Smooth muscle cell (in vitro differentiated cells): ENCODE data around the gene RIN2. TPM values are rescaled to one million over a fixed set of nuclear protein-coding genes. Genes with fewer than 3 reads are reported as not detected.

Source experiments
- DNase-seq: peaks from one replicate; lab custom pipeline; 2025; ENCODE audit not compliant: unreplicated experiment; lab: John Stamatoyannopoulos, UW
- H2AFZ ChIP-seq: fragments of 200-600 bp; sonication (generic); 2 replicates; pipeline ENCODE4 v1.6.0; 2016; ENCODE audit warnings: antibody characterized with exemption, low read depth, mild to moderate bottlenecking
- H3F3A ChIP-seq: fragments of 200-600 bp; sonication (generic); 2 replicates; pipeline ENCODE4 v1.6.0; 2017; ENCODE audit warnings: antibody characterized with exemption, low read depth
- H3K27ac ChIP-seq: fragments of 200-600 bp; sonication (generic); 2 replicates; pipeline ENCODE4 v1.5.1; 2016; ENCODE audit warnings: low read depth, mild to moderate bottlenecking
- H3K27me3 ChIP-seq: fragments of 200-600 bp; sonication (generic); 2 replicates; pipeline ENCODE4 v1.6.1; 2016; ENCODE audit warnings: low read depth, mild to moderate bottlenecking
- H3K36me3 ChIP-seq: fragments of 200-600 bp; sonication (generic); 2 replicates; pipeline ENCODE4 v1.5.1; 2016; ENCODE audit warnings: low read depth
- H3K4me1 ChIP-seq: fragments of 200-600 bp; sonication (generic); 2 replicates; pipeline ENCODE4 v1.5.1; 2016; ENCODE audit warnings: low read depth
- H3K4me2 ChIP-seq: fragments of 200-600 bp; sonication (generic); 2 replicates; pipeline ENCODE4 v1.6.0; 2016; ENCODE audit warnings: mild to moderate bottlenecking
- H3K4me3 ChIP-seq: fragments of 200-600 bp; sonication (generic); 2 replicates; pipeline ENCODE4 v1.5.1; 2016; ENCODE audit warnings: mild to moderate bottlenecking
- H3K79me2 ChIP-seq: fragments of 200-600 bp; sonication (generic); 2 replicates; pipeline ENCODE4 v1.6.0; 2016; ENCODE audit warnings: low read depth, mild to moderate bottlenecking
- H3K9ac ChIP-seq: fragments of 200-600 bp; sonication (generic); 2 replicates; pipeline ENCODE4 v1.6.0; 2016; ENCODE audit warnings: low read depth
- H3K9me3 ChIP-seq: fragments of 200-600 bp; sonication (generic); replicated peaks from 2 replicates; pipeline ENCODE4 v1.5.1; 2016; ENCODE audit warnings: low read depth
- H4K20me1 ChIP-seq: fragments of 200-600 bp; sonication (generic); 2 replicates; pipeline ENCODE4 v1.6.0; 2016; ENCODE audit warnings: low read depth
- WGBS: methylation state at CpG from one replicate; pipeline ENCODE4 v1.1.7; 2016; ENCODE audit warnings: low lambda C conversion rate; 5-methylcytosine and 5-hydroxymethylcytosine counted together
- polyA plus RNA-seq: library from polyadenylated mRNA; unstranded; fragments of >200 nt; fragmentation: Nextera tagmentation; extraction: Ambion mirVana; gene quantifications from 2 replicates; pipeline ENCODE4 v1.2.1, GENCODE V29; 2016
- total RNA-seq: library from RNA; depleted of rRNA; stranded (reverse); fragments of >200 nt; gene quantifications from 2 replicates; pipeline ENCODE4 v1.2.3, GENCODE V29; 2014
- TF ChIP-seq, protein P1 (sequence below): fragments of 200-600 bp; sonication (generic); IDR thresholded peaks from 2 replicates; pipeline ENCODE4 v1.5.1; 2017; ENCODE audit warnings: borderline replicate concordance, mild to moderate bottlenecking, antibody characterized with exemption; ENCODE audit not compliant: insufficient read depth, poor library complexity, severe bottlenecking

RIN2 gene
- total and polyA plus RNA-seq, 2 experiments from 2014 or later, result 16.0 to 26.9 TPM

DNA sequence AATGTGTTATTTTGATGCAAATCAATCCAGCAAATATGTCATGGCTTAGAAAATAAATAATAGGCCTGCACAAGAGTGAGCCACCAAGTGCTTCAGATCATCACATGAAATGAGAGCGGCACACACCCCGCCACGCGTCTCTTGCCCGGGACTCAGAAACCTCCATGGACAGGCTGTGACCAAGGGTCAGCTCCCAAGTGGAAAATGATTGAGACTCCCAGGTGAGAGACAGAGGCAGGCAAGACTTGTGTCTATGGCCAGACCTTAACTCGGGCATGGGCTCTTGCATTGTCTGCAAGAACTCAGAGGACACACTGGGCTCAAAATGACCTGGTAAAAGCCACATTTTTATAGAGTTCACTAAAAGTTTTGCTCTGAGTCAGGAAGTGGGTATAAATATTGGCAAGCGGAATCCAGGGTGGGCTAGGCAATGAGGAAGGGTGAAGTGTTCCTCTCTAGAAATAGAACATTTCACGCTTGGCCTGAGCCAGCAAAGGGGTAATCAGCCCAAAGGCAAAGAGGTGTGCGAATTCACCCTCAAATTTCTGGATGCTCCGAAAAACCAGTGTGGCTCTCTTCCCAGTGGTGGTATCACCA is 30.7 kb upstream of the RIN2 start:
- H3K27ac ChIP-seq, result no peak overlapping the region
- no peaks in the 10 kb centered on the region for H3K79me2 ChIP-seq
- H4K20me1 ChIP-seq, result no peaks in the 10 kb centered on the region
- no peak overlapping the region for H3K4me2 ChIP-seq
- no peak for DNase-seq
- WGBS, result 96% methylated on average over 10 of the region's 10 CpGs
- no peaks in the 10 kb centered on the region for H3K27me3 ChIP-seq
- no peak overlapping the region for H2AFZ ChIP-seq
- no peaks in the 10 kb centered on the region for H3F3A ChIP-seq
- no peaks in the 10 kb centered on the region for H3K4me1 ChIP-seq
- H3K9ac ChIP-seq, result no peak overlapping the region
- H3K9me3 ChIP-seq, result no peaks in the 10 kb centered on the region
- no peak overlapping the region for H3K4me3 ChIP-seq
- TF ChIP-seq, protein P1, sequence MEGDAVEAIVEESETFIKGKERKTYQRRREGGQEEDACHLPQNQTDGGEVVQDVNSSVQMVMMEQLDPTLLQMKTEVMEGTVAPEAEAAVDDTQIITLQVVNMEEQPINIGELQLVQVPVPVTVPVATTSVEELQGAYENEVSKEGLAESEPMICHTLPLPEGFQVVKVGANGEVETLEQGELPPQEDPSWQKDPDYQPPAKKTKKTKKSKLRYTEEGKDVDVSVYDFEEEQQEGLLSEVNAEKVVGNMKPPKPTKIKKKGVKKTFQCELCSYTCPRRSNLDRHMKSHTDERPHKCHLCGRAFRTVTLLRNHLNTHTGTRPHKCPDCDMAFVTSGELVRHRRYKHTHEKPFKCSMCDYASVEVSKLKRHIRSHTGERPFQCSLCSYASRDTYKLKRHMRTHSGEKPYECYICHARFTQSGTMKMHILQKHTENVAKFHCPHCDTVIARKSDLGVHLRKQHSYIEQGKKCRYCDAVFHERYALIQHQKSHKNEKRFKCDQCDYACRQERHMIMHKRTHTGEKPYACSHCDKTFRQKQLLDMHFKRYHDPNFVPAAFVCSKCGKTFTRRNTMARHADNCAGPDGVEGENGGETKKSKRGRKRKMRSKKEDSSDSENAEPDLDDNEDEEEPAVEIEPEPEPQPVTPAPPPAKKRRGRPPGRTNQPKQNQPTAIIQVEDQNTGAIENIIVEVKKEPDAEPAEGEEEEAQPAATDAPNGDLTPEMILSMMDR, result no peak
- no peaks in the 10 kb centered on the region for H3K36me3 ChIP-seq

DNA sequence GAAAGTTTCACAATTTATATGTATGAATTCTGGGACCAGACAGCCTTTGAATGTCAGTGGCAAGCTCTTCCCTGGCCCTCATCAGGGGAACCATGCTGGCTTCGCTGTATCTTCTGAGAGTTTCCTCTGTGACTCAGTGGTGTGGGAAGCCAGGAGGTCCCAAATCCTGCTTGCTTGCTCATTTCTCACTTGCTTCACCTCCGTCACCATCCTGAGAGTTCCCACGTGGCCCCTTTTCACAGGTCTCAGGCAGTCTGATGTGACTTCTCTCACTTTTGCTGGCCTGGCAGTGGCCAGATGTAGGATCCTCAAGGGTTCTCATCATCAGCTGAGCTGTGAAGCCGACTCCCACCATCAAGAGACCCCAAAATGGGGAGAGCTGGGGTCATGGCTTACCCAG is 28.4 kb upstream of the RIN2 start:
- no peak for DNase-seq
- Histone ChIP-seq H3K4me2 (no peak overlapping the region), H3K9me3 (no peaks in the 10 kb centered on the region), H3K79me2 (no peaks in the 10 kb centered on the region), H3K36me3 (no peaks in the 10 kb centered on the region), H4K20me1 (no peaks in the 10 kb centered on the region), H3F3A (no peaks in the 10 kb centered on the region), H3K27ac (no peak overlapping the region), H3K4me1 (no peaks in the 10 kb centered on the region), H3K4me3 (no peak overlapping the region), H3K27me3 (no peaks in the 10 kb centered on the region), H2AFZ (no peak overlapping the region), H3K9ac (no peak overlapping the region)
- TF ChIP-seq, protein P1, result no peak
- 89% methylated on average over 4 of the region's 4 CpGs for WGBS

DNA sequence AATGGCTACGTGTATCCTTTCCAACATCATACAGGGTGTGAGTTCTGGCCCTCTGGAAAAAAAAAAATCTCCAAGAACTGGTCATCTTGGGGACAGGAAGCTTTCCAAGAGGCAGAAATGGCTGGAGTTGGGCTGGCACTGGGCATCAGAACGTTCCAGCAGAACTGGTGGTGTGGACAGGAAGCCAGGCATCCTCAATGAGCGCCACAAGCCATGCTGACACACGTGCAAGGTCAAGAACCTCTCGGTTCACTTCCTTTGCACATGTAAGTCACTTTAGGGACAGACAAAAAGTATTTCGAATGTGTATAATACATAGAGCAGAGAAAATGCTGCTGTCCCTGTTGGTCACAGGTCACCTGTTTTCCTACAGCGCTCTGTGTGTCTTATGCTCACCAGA is 27.4 kb upstream of the RIN2 start:
- H3K9ac ChIP-seq, result no peak overlapping the region
- WGBS, result 92% methylated on average over 7 of the region's 7 CpGs
- H3K4me2 ChIP-seq, result no peak overlapping the region
- no peak overlapping the region for H2AFZ ChIP-seq
- TF ChIP-seq, protein P1, result no peak
- no peaks in the 10 kb centered on the region for H3K36me3 ChIP-seq
- no peaks in the 10 kb centered on the region for H4K20me1 ChIP-seq
- H3F3A ChIP-seq, result no peaks in the 10 kb centered on the region
- H3K79me2 ChIP-seq, result no peaks in the 10 kb centered on the region
- no peak overlapping the region for H3K27ac ChIP-seq
- DNase-seq, result no peak
- H3K9me3 ChIP-seq, result no peaks in the 10 kb centered on the region
- no peak overlapping the region for H3K4me3 ChIP-seq
- no peaks in the 10 kb centered on the region for H3K4me1 ChIP-seq
- H3K27me3 ChIP-seq, result no peaks in the 10 kb centered on the region

DNA sequence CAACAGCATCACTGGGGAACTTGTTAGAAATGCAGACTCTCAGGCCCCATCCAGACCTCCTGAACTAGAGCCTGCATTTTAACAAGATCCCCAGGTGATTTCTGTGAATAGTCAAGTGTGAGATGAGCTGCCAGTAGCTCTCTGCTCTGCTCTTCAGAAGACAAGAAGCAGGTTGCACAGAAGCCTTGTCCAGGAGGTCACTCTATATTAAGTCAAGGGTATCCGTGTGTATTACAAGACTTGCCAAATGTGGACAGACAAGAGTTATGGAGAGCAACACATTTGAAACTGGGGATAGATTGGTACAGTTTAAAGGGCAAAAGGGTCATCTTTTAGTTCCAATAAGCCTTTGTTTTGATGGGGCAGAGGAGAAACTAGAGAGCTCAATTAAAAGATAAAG is 23.2 kb upstream of the RIN2 start:
- Histone ChIP-seq H3K4me2 (peak overlapping the region; percentile 75), H3K27ac (peak overlapping the region; percentile 75), H2AFZ (peak overlapping the region; percentile 63)

More for the DNA sequence above, 23.2 kb upstream of the RIN2 start:
- no peak overlapping the region for H3K9ac ChIP-seq
- no peaks in the 10 kb centered on the region for H3F3A ChIP-seq
- H4K20me1 ChIP-seq, result no peaks in the 10 kb centered on the region
- no peaks in the 10 kb centered on the region for H3K79me2 ChIP-seq
- no peak overlapping the region for H3K4me3 ChIP-seq
- no peaks in the 10 kb centered on the region for H3K9me3 ChIP-seq
- H3K4me1 ChIP-seq, result no peaks in the 10 kb centered on the region
- H3K27me3 ChIP-seq, result no peaks in the 10 kb centered on the region
- no peaks in the 10 kb centered on the region for H3K36me3 ChIP-seq
- no peak for DNase-seq
- TF ChIP-seq, protein P1, result no peak
- 91% methylated on average over 1 of the region's 1 CpG for WGBS
